HepG2 (cell line): Measurements from ENCODE around the gene MOB3C. TPM values are rescaled to one million over a fixed set of nuclear protein-coding genes. Genes with fewer than 3 reads are reported as not detected.

ENCODE experiments used
- ATAC-seq: fragments of 200-7000 bp; cut with Tn5 transposase; 3 replicates; pipeline ENCODE4 v1.9.1; 2020; ENCODE audit warnings: mild to moderate bottlenecking, moderate library complexity
- BruUV-seq: library from RNA; stranded (reverse); fragments of 400-500 nt; replicated peaks from 2 replicates; lab custom pipeline; 2021; lab: Mats Ljungman, UMichigan
- CTCF ChIA-PET: fragments of 300-600 bp; formaldehyde crosslinking; extraction: SDS; loops from one replicate; lab custom pipeline; 2021; ENCODE audit warnings: low total read pairs, inconsistent platforms, low intra/inter-chr PET ratio; lab: Yijun Ruan, JAX
- POLR2A ChIA-PET: fragments of 350-600 bp; sonication (Branson Sonifier 250); formaldehyde crosslinking; loops from one replicate; lab custom pipeline; 2020; ENCODE audit warnings: antibody characterized with exemption, inconsistent platforms; lab: Yijun Ruan, JAX
- DNase-seq: peaks from one replicate; pipeline ENCODE4 v3.0.0-alpha.2; 2015; ENCODE audit warnings: low spot score
- FAIRE-seq: peaks from 3 replicates; lab custom pipeline; 2011; peaks lifted over from hg19 to GRCh38; lab: Jason Lieb, UNC
- H2AFZ ChIP-seq: one replicate; pipeline ENCODE4 v1.6.1; 2011; ENCODE audit warnings: low read length, inconsistent platforms
- H3K27ac ChIP-seq: fragments of 300-600 bp; 3 replicates; pipeline ENCODE4 v1.8.0; 2011; ENCODE audit warnings: mixed run types, mild to moderate bottlenecking, mixed read lengths, low read length, inconsistent platforms; ENCODE audit not compliant: insufficient read depth; ENCODE audit errors: extremely low read length
- H3K27me3 ChIP-seq, 2 experiments: fragments of 200-600 bp in 1 of 2; 2 replicates in 1 of 2; 3 replicates in 1 of 2; pipeline versions ENCODE4 v1.6.0 to v1.8.0; 2011; ENCODE audit warnings: low read length in 2 of 2, mild to moderate bottlenecking in 2 of 2, moderate library complexity in 2 of 2, inconsistent platforms in 1 of 2; ENCODE audit not compliant: insufficient read depth in 2 of 2, control insufficient read depth in 1 of 2
- H3K36me3 ChIP-seq, 2 experiments: fragments of 200-600 bp in 1 of 2; replicated peaks in 1 of 2; 2 replicates in 1 of 2; 3 replicates in 1 of 2; pipeline versions ENCODE4 v1.5.1 to v1.8.0; 2011; ENCODE audit warnings: low read length in 2 of 2, inconsistent platforms in 1 of 2; ENCODE audit not compliant: insufficient read depth in 2 of 2, control insufficient read depth in 1 of 2
- H3K4me1 ChIP-seq: 2 replicates; pipeline ENCODE4 v1.5.1; 2012; ENCODE audit warnings: low read length, inconsistent platforms; ENCODE audit not compliant: insufficient read depth
- H3K4me2 ChIP-seq: 2 replicates; pipeline ENCODE4 v1.6.0; 2011; ENCODE audit warnings: low read depth, low read length, inconsistent platforms
- H3K4me3 ChIP-seq, 3 experiments: fragments of 200-600 bp in 1 of 3; sonication (generic), shearing (Covaris generic) in 1 of 3; replicated peaks in 1 of 3; 2 replicates each; pipeline ENCODE4 v1.5.1; 2011 to 2016; ENCODE audit warnings: low read length in 3 of 3, inconsistent platforms in 2 of 3, low read depth in 2 of 3, mild to moderate bottlenecking in 2 of 3, control low read depth in 1 of 3, mixed read lengths in 1 of 3; ENCODE audit not compliant: insufficient read depth in 1 of 3
- H3K79me2 ChIP-seq: one replicate; pipeline ENCODE4 v1.6.1; 2011; ENCODE audit warnings: low read length, inconsistent platforms; ENCODE audit not compliant: insufficient read depth
- H3K9ac ChIP-seq: 2 replicates; pipeline ENCODE4 v1.6.0; 2011; ENCODE audit warnings: mild to moderate bottlenecking, low read depth, low read length, inconsistent platforms; ENCODE audit not compliant: insufficient read depth
- H3K9me3 ChIP-seq: 2 replicates; pipeline ENCODE4 v1.5.1; 2012; ENCODE audit warnings: mild to moderate bottlenecking, low read length
- H4K20me1 ChIP-seq: 2 replicates; pipeline ENCODE4 v1.6.0; 2011; ENCODE audit warnings: inconsistent platforms, mild to moderate bottlenecking, low read length, moderate library complexity; ENCODE audit not compliant: insufficient read depth
- ARID5B ChIP-seq: IDR thresholded peaks from 2 replicates; pipeline ENCODE4 v1.4.0; 2020; ENCODE audit warnings: mild to moderate bottlenecking, missing genetic modification reagents
- BRCA1 ChIP-seq: sonication (generic); formaldehyde crosslinking; IDR thresholded peaks from 2 replicates; pipeline ENCODE4 v1.4.0; 2020; ENCODE audit warnings: missing genetic modification reagents
- CCAR2 ChIP-seq: fragments of 200-400 bp; formaldehyde crosslinking; optimal IDR thresholded peaks from 2 replicates; pipeline ENCODE3; 2018; ENCODE audit warnings: low read depth, mild to moderate bottlenecking, low read length, moderate library complexity
- CEBPG ChIP-seq: IDR thresholded peaks from 2 replicates; pipeline ENCODE4 v1.6.1; 2016
- FOXM1 ChIP-seq: sonication (generic); formaldehyde crosslinking; IDR thresholded peaks from 2 replicates; pipeline ENCODE4 v1.5.0; 2020; ENCODE audit warnings: missing genetic modification reagents
- HIVEP1 ChIP-seq: sonication (generic); formaldehyde crosslinking; IDR thresholded peaks from 2 replicates; pipeline ENCODE4 v1.4.0; 2020; ENCODE audit warnings: mild to moderate bottlenecking, missing genetic modification reagents
- JUND ChIP-seq: sonication (generic); formaldehyde crosslinking; IDR thresholded peaks from 2 replicates; pipeline ENCODE4 v1.8.0; 2022; ENCODE audit warnings: mild to moderate bottlenecking, missing genetic modification reagents
- MTF2 ChIP-seq: sonication (generic); formaldehyde crosslinking; IDR thresholded peaks from 2 replicates; pipeline ENCODE4 v1.5.0; 2020; ENCODE audit warnings: missing genetic modification reagents, borderline replicate concordance
- NFE2L1 ChIP-seq: sonication (generic); formaldehyde crosslinking; IDR thresholded peaks from 2 replicates; pipeline ENCODE4 v1.4.0; 2020; ENCODE audit warnings: missing genetic modification reagents, mild to moderate bottlenecking, borderline replicate concordance
- NFE2L2 ChIP-seq: fragments of 150-350 bp; IDR thresholded peaks from 2 replicates; pipeline ENCODE4 v1.6.1; 2014; ENCODE audit warnings: low read length
- SIN3B ChIP-seq: fragments of 150-350 bp; IDR thresholded peaks from 2 replicates; pipeline ENCODE4 v1.6.1; 2014; ENCODE audit warnings: low read length
- ZBTB26 ChIP-seq: IDR thresholded peaks from 2 replicates; pipeline ENCODE4 v1.6.1; 2016; ENCODE audit warnings: missing compliant biosample characterization, missing genetic modification reagents, borderline replicate concordance
- ZFY ChIP-seq: sonication (generic); formaldehyde crosslinking; IDR thresholded peaks from 2 replicates; pipeline ENCODE4 v1.4.0; 2020; ENCODE audit warnings: missing genetic modification reagents
- ZNF329 ChIP-seq: sonication (generic); formaldehyde crosslinking; IDR thresholded peaks from 2 replicates; pipeline ENCODE4 v1.9.0; 2021; ENCODE audit warnings: low read depth, mild to moderate bottlenecking, missing genetic modification reagents
- ZNF431 ChIP-seq: sonication (generic); formaldehyde crosslinking; IDR thresholded peaks from 2 replicates; pipeline ENCODE4 v1.9.0; 2022; ENCODE audit warnings: missing genetic modification reagents, low read depth, mild to moderate bottlenecking, borderline replicate concordance
- ZNF556 ChIP-seq: sonication (generic); formaldehyde crosslinking; IDR thresholded peaks from 2 replicates; pipeline ENCODE4 v1.4.0; 2020; ENCODE audit warnings: mild to moderate bottlenecking, missing genetic modification reagents, borderline replicate concordance
- ZNF713 ChIP-seq: sonication (generic); formaldehyde crosslinking; IDR thresholded peaks from 2 replicates; pipeline ENCODE4 v1.4.0; 2020; ENCODE audit warnings: mild to moderate bottlenecking, missing genetic modification reagents
- ZNF724P ChIP-seq: sonication (generic); formaldehyde crosslinking; IDR thresholded peaks from 2 replicates; pipeline ENCODE4 v1.8.0; 2022; ENCODE audit warnings: missing genetic modification reagents, borderline replicate concordance
- WGBS: methylation state at CpG from one replicate; pipeline ENCODE4 v1.1.6; 2017; ENCODE audit warnings: low lambda C conversion rate; 5-methylcytosine and 5-hydroxymethylcytosine counted together
- in situ Hi-C: cut with HindIII; loops from 2 replicates; pipeline ENCODE4 v1.10.0; 2017; ENCODE audit warnings: low pct_unique_long_range_greater_than_20kb; ENCODE audit not compliant: extremely low pct_ligation_motif_present
- intact Hi-C: fragments of 100-400 bp; cut with micrococcal nuclease; formaldehyde crosslinking; loops from one replicate; pipeline ENCODE4 v1.10.0; 2022; ENCODE audit not compliant: unreplicated experiment
- polyA plus RNA-seq, 8 experiments: library from polyadenylated mRNA; depleted of rRNA in 3 of 8; stranded (reverse) in 7 of 8; unstranded in 1 of 8; fragments of >200 nt; fragmentation: Illumina TruSeq in 4 of 8; extraction: Trizol in 4 of 8; gene quantifications; 2 replicates each; pipeline versions ENCODE4 v1.2.1 to v1.2.3, GENCODE V29; 2011 to 2016; ENCODE audit warnings: low read depth in 4 of 8, missing spikeins in 1 of 8, mixed read lengths in 1 of 8; ENCODE audit not compliant: insufficient read depth in 1 of 8
- total RNA-seq, 5 experiments: library from RNA; depleted of rRNA; stranded (reverse); fragments of >200 nt; fragmentation: Illumina TruSeq; extraction: Trizol; gene quantifications; 2 replicates each; pipeline ENCODE4 v1.2.3, GENCODE V29; 2016; ENCODE audit warnings: low read depth in 1 of 5

MOB3C gene
- total and polyA plus RNA-seq, 2 of the 13 experiments (the other 11 are each of a cell fraction or from before 2014, with no cell fraction given) = 3.5 to 4.1 TPM

GRCh38 chr1:46606255-46606965, 10.2 kb downstream of the MOB3C start:
- no peak for ATAC-seq
- TF ChIP-seq HIVEP1 (CRISPR knock-in tag) = no peak
- TF ChIP-seq ZNF724P (CRISPR knock-in tag) = no peak
- TF ChIP-seq ZBTB26 (CRISPR knock-in tag) = no peak
- TF ChIP-seq ZFY (CRISPR knock-in tag) = no peak
- no peak for TF ChIP-seq ZNF713
- no peak for TF ChIP-seq NFE2L2
- no peak for TF ChIP-seq CCAR2
- TF ChIP-seq ARID5B (CRISPR knock-in tag) = no peak
- no peak for TF ChIP-seq JUND (CRISPR knock-in tag)
- no peak for TF ChIP-seq ZNF329 (CRISPR knock-in tag)
- TF ChIP-seq ZNF556 (CRISPR knock-in tag) = no peak
- TF ChIP-seq CEBPG = no peak
- TF ChIP-seq FOXM1 (CRISPR knock-in tag) = no peak
- no peak for TF ChIP-seq BRCA1 (CRISPR knock-in tag)
- no peak for TF ChIP-seq MTF2 (CRISPR knock-in tag)
- no peak for TF ChIP-seq SIN3B
- no peak for TF ChIP-seq NFE2L1 (CRISPR knock-in tag)
- no peak for TF ChIP-seq ZNF431 (CRISPR knock-in tag)

More at GRCh38 chr1:46606255-46606965, 10.2 kb downstream of the MOB3C start:
- POLR2A ChIA-PET = interaction anchor here (4.3 kb wide), 1 partner anchor 10 kb away, joined by 79 read pairs; the partner anchor contains the start of gene MOB3C
- BruUV-seq = no TSS peak
- FAIRE-seq (no peak), DNase-seq (no peak)
- in situ Hi-C loops (no loop called here), intact Hi-C loops (no loop called here)
- WGBS = 95% methylated on average over 2 of the region's 2 CpGs
- Histone ChIP-seq H3K36me3 (peaks cover 0 to 4% of the 10 kb centered on the region in 2 experiments; a peak in 1 of 5 replicates), H3K4me1 (peaks cover 33% of the 10 kb centered on the region), H3K9me3 (no peaks in the 10 kb centered on the region), H4K20me1 (no peaks in the 10 kb centered on the region), H3K79me2 (peaks cover 7% of the 10 kb centered on the region), H3K9ac (no peak overlapping the region), H3K4me2 (no peak overlapping the region), H2AFZ (no peak overlapping the region), H3K27ac (no peak overlapping the region), H3K4me3 (no peak overlapping the region), H3K27me3 (no peaks in the 10 kb centered on the region)
- CTCF ChIA-PET = no interaction called here
